Central memory CD4-positive, alpha-beta T cell (primary cell): Measurements from ENCODE around the gene RARS2.
"Not testable (repeated sequence)": the region's sequence is repeated elsewhere in the genome, so short reads cannot be mapped to it uniquely, and the experiment has no call there.

Experiments
- DNase-seq: peaks from one replicate; pipeline ENCODE4 v3.0.0; 2022
- total RNA-seq, 3 experiments: gene quantifications; one replicate each; lab custom pipeline; 2026; lab: John Stamatoyannopoulos, UW

The RARS2 gene, protein sequence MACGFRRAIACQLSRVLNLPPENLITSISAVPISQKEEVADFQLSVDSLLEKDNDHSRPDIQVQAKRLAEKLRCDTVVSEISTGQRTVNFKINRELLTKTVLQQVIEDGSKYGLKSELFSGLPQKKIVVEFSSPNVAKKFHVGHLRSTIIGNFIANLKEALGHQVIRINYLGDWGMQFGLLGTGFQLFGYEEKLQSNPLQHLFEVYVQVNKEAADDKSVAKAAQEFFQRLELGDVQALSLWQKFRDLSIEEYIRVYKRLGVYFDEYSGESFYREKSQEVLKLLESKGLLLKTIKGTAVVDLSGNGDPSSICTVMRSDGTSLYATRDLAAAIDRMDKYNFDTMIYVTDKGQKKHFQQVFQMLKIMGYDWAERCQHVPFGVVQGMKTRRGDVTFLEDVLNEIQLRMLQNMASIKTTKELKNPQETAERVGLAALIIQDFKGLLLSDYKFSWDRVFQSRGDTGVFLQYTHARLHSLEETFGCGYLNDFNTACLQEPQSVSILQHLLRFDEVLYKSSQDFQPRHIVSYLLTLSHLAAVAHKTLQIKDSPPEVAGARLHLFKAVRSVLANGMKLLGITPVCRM
- total RNA-seq, result 52.2 to 95.7 (median 77.4) reads per million in 3 experiments

DNA sequence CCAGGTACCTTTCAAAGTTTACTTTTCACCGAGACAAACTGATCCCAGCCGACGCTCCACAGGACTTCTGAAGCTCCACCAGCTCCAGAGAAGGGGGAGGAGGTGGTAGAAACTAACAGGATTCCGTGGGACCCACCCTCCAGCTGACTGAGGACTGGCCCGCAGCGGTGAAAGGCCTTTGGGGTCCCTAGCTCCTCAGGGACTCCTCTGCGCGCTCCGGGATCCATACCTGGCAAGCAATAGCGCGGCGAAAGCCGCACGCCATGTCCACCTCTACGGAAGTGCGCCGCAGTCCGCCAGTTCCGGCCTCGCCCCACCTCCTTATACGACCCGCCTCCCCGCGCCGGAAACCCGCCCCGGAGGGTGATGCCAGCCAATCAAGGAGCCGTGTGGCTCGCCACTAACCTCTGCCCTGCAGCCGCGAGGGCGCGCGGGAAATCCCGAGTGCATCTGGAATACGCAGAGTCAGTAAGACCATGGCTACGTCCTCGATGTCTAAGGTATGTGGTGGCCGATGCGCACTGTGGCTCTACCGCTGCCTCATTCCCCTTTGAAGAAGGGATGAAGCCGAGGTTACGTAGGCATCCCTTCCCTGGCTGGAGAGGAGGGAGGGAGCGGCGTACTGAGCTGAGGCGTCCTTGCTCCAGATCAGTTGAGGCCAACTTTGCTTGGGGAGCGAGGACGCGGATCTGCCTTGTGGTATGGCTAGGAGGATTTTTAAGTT is at the start of gene RARS2, which contains the start of gene ORC3:
RARS2 (minus strand) TSS at position 295 of the 724 bp plus-strand sequence; CDS start at position 265, 30 bp downstream.
ORC3 (plus strand) TSS at position 443 of the 724 bp plus-strand sequence; CDS start at position 477, 34 bp downstream.
- peak; percentile 91 for DNase-seq

DNA sequence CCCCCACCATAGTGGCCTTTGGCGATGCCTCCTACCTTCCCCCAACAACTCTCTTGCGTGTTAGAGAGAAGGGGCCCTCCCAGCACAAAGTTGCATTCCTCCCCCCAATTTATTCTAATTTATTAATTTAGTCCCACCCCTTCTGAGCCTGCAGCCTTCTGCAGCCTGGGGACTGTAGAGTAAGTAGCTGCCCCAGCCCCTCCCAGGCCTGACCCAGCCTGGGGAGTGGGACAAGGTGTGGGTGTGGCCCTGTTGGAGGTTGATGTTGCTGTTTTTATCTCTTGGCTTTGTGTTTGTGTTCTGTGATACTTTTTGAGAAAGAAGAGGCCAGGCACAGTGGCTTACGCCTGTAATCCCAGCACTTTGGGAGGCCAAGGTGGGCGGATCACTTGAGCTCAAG is 49.6 kb upstream of the RARS2 start:
- DNase-seq, result no peak

DNA sequence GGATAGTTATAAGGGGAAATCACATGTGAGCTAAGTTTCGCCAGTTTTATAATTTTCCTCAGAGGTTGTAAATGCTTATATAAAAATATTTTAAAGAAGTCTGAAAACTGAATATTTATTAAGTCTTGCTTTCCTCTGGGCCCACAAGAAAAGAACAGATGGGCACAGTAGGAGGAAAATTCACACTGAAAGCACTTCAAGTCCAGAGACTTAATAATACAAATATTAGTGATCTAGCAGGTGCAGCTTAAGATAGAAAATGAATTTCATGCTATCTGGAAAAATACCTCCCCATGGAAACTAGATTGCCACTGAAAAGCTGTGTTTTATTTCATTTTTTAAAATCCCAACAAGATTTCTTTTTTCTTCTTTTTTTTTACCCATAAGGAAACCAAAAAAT is 47.3 kb upstream of the RARS2 start:
- no peak for DNase-seq

DNA sequence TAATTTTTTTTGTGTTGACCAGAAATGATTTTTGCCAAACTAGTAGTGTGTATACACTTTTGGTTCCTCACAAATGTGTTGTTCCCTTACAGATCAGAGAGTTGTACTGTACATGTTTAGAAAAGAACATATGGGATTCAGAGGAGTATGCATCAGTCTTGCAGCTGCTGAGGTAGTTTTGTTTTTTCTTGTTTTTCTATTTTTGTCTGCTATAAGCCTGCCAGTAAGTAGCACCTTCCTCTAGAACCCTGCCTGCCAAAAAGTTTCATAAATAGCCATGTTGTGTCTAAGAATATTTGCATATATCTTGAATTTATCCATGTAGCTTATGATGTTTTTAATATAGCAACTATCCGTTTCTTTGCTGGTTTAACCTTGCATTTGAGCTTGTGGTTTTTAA is 46.5 kb upstream of the RARS2 start:
- no peak for DNase-seq

DNA sequence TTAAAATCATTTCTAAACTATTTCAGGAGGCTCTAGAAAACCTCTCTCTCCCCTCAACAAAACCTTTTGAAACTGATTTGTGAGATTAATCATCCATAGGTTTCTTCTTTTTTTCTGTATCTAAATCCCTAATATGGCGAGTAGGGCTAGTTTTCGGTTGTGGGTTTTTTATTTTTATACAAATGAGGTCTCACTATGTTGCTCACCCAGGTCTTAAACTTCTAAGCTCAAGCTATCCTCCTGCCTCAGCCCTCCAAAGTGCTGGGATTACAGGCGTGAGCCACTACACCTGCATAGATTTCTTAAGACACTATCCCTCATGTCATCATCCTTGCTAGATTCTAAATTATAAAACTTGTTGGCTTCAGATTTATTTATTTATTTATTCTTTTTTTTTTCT is 44.1 kb upstream of the RARS2 start:
- no peak for DNase-seq

DNA sequence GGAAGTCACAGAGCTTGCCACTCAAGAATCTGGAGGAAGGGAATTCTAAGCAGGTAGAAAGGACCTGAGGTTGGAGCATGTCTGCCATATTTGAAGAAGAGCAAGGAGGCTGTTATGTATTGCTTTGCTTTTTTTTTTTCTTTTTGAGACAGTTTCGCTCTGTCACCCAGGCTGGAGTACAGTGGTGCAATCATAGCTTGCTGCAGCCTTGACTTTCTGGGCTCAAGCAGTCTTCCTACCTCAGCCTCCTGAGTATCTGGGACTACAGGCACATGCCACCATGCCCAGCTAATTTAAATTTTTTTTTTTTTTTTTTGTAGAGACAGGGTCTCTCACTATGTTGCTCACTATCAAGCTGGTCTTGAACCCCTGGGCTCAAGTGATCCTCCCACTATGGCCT is 41.0 kb upstream of the RARS2 start:
- DNase-seq, result no peak

DNA sequence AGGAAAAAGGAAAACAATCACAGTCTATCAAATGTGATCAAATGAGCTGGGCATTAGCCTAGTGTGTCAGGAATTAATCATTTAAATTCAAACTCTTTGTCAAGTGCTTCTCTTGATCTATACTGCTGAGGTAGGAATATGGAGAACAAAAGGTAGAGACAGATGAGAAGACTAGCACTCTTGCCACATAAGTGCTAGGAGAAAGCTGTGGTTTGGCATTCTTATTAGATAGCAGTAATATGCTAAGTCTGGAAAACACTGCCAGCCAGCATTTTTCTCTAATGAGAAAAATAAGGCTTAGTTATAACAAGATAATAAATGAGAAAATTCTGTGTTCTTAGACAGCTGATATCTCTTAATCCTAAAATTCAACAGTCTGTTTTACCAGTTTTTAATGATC is 39.1 kb upstream of the RARS2 start:
- DNase-seq, result no peak

DNA sequence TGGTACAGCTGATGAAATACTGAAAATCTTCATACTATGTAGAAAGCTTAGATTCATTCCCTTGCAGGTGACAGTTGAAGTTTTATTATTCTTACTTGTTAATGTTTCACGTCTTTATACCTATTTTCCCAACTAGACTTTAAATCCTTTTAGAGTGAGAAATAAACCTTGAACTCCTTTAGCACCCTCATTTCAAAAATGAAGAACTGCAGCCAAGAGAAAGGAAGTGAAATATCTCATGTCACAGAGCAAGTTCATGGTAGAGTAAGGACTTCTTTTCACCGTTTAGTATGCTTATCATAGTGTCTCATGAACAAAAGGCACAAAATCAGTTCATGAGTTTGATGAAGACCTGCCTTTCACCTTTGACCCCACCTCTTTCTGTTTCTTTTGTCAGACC is 38.6 kb upstream of the RARS2 start:
- no peak for DNase-seq

DNA sequence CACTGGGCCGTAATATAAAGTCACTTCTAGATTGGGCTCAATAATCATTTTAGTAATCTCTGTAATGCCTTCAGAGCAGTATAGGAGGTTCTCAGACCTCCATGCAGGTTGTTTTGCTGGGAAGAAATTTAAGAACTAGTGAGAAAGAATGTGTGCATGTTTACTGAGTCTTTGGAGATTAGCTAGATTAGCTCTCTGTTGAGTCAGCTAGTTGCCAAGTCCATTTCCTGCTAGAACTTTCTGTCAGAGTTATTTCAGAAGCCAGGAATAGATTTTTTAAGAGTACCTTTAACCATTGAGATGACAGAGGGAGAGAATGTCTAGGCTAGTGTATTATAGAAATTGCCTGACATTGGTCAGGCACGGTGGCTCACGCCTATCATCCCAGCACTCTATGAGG is 33.5 kb upstream of the RARS2 start:
- DNase-seq, result no peak

DNA sequence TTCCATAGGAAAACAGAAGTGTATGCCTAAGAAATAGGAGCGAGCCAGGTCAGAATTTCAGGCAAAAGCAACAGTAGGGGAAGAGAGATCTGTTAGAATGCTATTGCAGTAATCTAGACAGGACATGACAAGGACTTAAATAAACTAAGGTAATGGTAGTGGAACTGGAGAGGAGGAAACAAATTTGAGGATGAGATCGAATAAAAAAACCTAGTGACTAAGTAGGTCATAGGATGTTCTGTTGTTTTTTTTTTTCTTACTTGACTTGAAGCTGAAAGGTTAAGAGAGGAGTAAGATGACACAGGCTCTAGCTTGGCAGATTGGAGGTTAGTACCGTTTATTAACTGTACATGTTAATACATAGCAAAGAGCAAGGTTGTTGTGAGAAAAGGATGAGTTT is 28.7 kb upstream of the RARS2 start:
- no peak for DNase-seq

DNA sequence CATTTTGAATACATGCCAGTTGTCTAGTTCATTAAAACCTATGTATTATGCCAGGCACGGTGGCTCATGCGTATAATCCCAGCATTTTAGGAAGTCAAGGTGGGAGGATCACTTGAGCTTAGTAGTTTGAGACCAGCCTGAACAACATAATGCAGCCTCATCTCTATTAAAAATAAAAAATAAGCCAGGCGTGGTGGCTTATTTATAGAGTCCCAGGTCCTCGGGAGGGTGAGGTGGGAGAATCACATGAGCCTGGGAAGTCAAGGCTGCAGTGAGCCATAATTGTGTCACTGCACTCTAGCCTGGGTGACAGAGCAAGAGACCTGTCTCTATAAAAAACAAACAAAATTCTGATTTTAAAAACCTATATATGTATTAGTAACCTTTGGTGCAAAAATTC is 27.6 kb upstream of the RARS2 start:
- DNase-seq, result no peak

DNA sequence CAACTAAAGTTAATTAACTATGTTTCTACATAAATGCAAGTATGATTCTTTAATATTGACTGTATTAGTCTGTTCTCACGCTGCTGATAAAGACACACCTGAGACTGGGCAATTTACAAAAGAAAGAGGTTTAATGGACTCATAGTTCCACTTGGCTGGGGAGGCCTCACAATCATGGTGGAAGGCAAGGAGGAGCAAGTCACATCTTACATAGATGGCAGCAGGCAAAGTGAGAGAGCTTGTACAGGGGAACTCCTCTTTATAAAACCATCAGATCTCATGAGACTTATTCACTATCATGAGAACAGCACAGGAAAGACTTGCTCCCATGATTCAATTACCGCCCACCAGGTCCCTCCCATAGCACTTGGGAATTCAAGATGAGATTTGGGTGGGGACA is 23.2 kb upstream of the RARS2 start:
- DNase-seq, result not testable (repeated sequence)

DNA sequence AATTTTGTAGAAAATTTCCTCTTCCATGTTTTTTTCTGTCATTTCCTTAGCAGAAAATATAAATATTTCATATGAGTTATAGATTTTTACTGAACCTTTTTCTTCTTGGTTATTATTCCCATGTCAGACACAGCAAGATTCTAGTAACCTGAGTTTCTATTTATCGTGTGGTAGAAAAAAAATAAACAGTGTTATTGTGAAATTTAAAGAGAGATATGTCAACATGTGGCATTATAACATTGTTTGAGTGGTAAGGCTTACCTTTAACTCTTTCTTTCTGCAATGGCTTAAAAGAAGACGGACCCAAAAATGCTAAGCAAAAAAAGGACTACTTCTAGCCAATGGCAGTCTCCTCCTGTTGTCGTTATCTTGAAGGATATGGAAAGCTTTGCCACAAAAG is 19.0 kb upstream of the RARS2 start:
- DNase-seq, result no peak

DNA sequence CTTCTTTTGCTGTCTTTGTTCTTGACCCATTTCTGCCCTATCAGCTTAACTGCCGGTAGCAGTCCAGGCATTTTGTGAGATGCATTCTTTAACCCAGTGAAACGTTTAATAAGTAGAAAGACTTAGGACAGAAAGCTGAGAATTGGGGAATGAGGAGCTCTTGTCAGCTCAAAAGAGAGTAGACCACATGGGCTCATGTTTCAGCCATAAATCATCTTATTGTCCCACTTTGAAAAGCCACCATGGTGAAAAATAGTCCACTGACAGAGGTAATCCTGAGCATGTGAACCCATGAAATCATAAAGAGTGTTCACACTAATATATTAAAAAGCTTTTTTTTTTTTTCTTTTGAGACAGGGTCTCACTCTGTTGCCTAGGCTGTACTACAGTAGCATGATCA is 16.4 kb upstream of the RARS2 start:
- no peak for DNase-seq

DNA sequence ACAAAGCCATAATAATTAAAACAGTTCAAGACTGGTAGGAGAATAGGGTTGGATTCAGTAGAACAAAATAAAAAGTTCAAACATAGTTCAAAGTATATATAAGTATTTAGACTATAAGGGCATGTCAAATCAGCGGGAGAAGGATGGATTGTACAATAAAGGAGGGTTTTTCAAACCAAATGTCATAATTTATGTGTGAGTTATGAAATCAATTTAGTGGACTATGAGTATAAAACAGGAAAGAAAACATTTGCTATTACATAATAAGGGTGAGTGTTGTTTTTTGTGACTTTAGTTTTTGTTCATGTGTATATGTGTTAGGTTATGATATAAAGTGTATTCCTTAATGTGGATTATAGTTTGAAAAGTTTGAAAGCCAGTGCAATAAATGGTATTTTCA is 10.8 kb upstream of the RARS2 start:
- no peak for DNase-seq

DNA sequence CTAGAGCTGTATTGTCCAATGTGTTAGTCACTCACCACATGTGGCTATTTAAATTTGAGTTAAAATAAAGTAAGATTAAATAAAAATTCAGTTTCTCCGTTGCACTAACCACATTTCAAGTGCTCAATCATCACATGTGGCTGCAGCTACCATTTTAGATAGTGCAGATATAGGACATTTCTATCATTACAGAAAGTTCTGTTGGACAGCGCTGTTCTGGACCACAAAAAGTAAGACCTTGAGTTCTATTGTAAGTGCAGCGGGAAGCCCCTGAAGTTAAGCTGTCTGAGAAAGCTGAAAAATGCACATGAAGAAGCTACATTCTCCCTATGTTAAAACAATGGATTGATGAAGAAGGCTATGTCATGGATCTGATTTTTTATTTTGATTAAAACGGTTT is 1.2 kb upstream of the RARS2 start:
- no peak for DNase-seq

DNA sequence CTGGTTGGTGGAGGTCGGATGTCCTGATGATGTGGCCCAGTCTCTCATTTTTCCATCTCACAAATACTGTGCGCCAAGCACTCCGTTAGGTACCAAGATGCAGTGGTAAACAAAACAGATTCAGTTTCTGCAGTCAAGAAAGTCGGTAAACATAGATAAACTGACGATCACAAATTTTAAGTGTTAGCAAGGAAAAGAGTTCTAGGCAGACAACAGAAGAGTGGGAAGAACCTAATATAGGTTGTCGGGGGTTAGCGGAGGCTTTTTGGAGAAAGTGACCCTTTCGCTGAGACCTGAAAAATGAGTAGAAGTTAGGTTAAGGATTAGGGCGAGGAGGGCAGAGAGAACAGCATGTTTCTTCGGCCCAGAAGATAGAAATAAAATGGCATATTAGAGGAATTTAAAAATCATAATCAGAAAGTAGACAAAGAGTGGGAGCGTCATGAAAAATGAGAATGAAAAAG is 662 bp upstream of the RARS2 start:
- DNase-seq, result no peak

DNA sequence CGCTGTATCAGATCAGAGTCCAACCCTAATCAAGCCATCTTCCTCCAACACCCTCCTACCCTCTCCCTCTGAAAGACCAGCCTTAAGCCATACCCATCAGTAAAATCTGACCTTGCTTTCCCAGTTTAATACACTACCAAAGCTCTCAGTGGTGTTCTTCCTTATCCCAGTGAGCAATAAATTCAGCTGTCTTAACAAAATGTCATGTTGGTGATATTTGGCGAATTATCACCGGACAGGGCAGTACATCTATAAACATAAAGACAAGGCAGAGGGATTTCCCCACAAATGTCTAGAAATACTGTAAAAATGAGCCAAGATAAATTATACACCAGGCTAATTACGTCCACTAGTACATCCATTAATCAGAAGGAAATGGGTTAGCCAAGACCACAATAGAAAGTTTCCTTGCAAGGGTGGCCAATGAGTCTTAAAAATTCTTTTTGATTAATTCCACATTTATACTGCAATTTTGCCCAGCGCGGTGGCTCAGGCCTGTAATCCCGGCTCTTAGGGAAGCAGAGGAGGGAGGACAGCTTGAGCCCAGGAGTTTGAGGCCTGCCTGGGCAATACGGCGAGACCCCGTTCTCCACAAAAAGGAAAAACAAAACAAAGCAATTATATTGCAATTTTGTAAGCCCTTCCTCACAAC is 905 bp downstream of the RARS2 start:
- DNase-seq, result no peak

DNA sequence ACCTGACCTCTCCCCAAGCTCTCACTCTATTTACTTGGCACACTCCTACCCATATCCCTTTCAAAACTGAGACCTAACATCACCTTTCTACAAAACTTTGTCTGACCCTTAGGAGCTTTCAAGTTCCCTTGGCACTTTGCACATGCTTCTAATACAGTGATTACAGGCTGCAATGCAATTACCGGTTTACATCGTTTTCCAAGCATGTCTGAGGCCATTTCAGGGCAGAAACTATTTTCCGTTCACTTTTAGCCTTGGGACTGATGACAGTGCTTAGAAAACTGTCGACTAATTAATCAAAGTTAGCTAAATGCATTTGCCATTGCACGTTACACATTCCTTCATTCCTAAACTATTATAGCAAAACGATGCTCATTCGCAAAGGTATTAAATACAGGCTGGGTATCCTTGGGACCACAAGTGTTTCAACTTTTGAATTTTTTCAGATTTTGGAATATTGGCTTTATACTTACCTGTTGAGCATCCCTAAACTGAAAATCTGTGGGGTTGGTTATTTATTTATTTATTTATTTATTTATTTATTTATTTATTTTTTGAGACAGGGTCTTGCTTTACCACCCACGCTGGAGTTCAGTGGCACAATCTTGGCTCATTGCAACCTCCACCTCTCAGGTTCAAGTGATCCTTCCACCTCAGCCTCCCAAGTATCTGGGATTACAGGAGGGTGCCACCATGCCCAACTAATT is 3.3 kb downstream of the RARS2 start:
- no peak for DNase-seq

DNA sequence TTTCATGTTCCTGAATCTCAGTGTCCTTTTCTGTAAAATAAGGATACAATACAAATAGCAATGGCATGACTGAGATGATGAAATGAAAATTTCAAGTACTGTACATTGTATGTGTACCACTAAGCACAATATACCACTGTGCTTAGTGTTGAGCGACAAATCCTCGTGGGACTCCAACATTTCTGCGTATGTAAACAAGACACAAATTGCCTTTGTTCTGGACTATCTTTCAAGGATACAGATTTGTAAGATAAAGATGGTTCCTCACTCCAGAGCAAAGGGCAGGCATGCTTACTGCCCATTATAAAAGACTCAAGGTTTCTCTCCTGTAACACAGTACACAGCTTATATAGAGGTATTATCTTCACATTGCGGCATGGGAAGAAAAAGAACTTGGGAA is 6.0 kb downstream of the RARS2 start:
- DNase-seq, result no peak

DNA sequence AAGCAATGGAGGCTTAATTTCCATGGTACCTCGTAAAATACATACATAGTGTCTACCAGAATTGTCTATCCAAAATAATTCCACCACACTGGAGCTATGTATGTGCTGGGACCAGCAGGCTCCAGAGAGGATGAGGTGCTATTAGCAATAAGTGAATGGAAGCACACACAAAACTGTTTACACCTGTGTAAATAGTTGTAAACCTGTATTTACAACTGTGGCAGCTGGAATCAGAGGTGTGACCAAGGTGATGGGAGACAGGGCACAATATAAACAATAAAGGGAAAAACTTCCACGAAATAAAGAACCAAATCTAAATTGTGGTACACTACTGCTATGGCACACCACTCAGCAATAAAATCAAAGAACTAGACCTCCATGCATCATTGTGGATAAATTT is 14.4 kb downstream of the RARS2 start:
- DNase-seq, result no peak

DNA sequence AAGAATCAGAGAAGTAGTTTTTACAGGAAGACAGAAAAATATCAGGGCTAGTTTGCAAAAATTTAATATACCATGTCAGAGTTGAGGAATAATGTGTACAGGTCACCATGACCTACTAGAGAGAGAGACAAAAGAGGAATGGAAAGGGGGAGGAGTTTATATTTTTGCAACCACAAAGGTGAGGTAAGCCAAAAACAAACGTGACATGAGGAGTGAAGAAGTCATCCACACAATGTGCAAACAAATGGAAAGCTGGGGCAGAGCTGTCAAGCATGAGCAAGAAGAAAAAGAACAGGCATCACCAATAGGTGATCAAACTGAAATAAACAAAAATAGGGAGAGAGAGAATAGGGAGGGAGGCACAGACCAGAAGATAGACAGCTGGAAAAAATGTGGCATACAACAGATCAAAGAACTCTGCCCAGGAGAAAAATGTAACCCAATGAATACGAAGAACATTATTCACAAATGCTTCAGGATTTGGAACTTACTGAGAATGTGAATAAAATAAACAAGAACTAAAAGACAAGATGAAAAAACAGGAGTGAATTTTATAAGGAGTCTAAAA is 15.5 kb downstream of the RARS2 start:
- DNase-seq, result no peak
